BJ (cell line): Measurements from ENCODE around the gene ADGRV1. TPM values are rescaled to one million over a fixed set of nuclear protein-coding genes. Genes with fewer than 3 reads are reported as not detected.
"Not testable (repeated sequence)": the region's sequence is repeated elsewhere in the genome, so short reads cannot be mapped to it uniquely, and the experiment has no call there.

ENCODE experiments used
- CTCF ChIA-PET: fragments of 350-600 bp; formaldehyde crosslinking; extraction: SDS; loops from one replicate; lab custom pipeline; 2021; ENCODE audit warnings: antibody characterized with exemption, inconsistent platforms; lab: Yijun Ruan, JAX
- POLR2A ChIA-PET: fragments of 300-600 bp; sonication (Branson Sonifier 250); formaldehyde crosslinking; extraction: SDS; loops from one replicate; lab custom pipeline; 2021; ENCODE audit warnings: antibody characterized with exemption; lab: Charles Lee
- DNase-seq: peaks from one replicate; pipeline ENCODE4 v3.0.0-alpha.2; 2011; ENCODE audit warnings: low read depth
- H3K27me3 ChIP-seq: 2 replicates; pipeline ENCODE4 v1.6.0; 2011; ENCODE audit warnings: low read length; ENCODE audit not compliant: control insufficient read depth, insufficient read depth
- H3K36me3 ChIP-seq: 2 replicates; pipeline ENCODE4 v1.5.1; 2011; ENCODE audit warnings: low read length; ENCODE audit not compliant: control insufficient read depth, insufficient read depth
- H3K4me3 ChIP-seq: 2 replicates; pipeline ENCODE4 v1.5.1; 2011; ENCODE audit warnings: low read depth, mild to moderate bottlenecking, control low read depth, low read length
- polyA plus RNA-seq: library from polyadenylated mRNA; depleted of rRNA; stranded (reverse); fragments of >200 nt; gene quantifications from 2 replicates; pipeline ENCODE4 v1.2.3, GENCODE V29; 2011
- TF ChIP-seq, protein P1 (sequence below): IDR thresholded peaks from 2 replicates; pipeline ENCODE4 v1.5.1; 2011; ENCODE audit warnings: low read depth, mild to moderate bottlenecking, control low read depth, inconsistent platforms, low read length, moderate library complexity; ENCODE audit not compliant: insufficient read depth

Gene ADGRV1
- polyA plus RNA-seq, 1 experiment: 0.15 TPM

DNA sequence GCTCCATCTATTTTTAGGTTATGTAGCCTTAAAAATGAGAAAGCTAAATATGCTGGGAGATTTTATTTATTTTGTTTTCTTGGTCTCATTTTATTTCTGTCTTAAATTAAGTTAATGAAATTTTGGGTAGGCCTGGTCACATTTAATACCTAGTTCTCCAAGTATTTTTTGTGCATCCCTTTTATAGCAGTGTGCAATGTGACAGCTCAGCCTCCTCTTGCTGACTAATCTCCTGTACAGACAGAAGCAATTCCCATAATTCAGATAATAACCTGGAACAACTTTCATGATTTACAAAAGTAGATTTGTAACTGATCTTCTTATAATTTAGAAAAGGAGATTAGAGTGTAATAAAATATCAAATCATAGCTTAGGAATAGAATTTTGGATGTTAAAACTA lies 403.9 kb downstream of the ADGRV1 start:
- DNase-seq: no peak
- ChIA-PET POLR2A (no interaction called here), CTCF (no interaction called here)
- H3K36me3 ChIP-seq: no peaks in the 10 kb centered on the region
- TF ChIP-seq, protein P1, sequence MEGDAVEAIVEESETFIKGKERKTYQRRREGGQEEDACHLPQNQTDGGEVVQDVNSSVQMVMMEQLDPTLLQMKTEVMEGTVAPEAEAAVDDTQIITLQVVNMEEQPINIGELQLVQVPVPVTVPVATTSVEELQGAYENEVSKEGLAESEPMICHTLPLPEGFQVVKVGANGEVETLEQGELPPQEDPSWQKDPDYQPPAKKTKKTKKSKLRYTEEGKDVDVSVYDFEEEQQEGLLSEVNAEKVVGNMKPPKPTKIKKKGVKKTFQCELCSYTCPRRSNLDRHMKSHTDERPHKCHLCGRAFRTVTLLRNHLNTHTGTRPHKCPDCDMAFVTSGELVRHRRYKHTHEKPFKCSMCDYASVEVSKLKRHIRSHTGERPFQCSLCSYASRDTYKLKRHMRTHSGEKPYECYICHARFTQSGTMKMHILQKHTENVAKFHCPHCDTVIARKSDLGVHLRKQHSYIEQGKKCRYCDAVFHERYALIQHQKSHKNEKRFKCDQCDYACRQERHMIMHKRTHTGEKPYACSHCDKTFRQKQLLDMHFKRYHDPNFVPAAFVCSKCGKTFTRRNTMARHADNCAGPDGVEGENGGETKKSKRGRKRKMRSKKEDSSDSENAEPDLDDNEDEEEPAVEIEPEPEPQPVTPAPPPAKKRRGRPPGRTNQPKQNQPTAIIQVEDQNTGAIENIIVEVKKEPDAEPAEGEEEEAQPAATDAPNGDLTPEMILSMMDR: no peak
- H3K4me3 ChIP-seq: no peak overlapping the region
- H3K27me3 ChIP-seq: no peaks in the 10 kb centered on the region

DNA sequence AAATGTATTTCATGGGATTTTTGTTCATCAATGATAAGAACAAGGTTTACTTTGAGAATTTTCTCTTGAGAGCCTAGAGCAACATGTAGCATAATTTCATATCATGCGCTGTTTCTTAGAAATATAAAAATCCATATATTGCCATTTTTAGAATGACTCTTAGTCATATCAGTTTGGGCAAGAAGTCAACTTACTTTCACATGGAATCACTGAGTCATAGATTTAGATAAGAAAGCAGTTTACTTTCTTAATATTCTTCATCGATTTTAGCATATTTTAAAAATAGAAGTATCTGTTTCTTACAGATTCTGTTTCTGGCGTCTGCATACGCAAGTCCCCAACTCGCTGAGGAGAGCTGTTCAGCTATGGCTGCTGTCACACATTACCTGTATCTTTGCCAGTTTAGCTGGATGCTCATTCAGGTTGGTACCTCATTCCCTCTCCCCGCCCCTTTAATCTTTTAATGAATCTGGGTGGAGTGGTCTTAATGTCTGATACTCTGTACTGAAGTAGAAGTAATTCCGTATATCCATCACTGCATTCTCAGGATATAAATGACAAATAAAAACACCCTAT lies 406.6 kb downstream of the ADGRV1 start:
- Histone ChIP-seq H3K27me3 (no peaks in the 10 kb centered on the region), H3K4me3 (no peak overlapping the region), H3K36me3 (no peaks in the 10 kb centered on the region)
- TF ChIP-seq, protein P1: no peak
- ChIA-PET CTCF (interaction anchor here (1.2 kb wide), 1 partner anchor 58 kb away, joined by 3 read pairs; no protein-coding TSS in a partner anchor), POLR2A (no interaction called here)
- no peak for DNase-seq

DNA sequence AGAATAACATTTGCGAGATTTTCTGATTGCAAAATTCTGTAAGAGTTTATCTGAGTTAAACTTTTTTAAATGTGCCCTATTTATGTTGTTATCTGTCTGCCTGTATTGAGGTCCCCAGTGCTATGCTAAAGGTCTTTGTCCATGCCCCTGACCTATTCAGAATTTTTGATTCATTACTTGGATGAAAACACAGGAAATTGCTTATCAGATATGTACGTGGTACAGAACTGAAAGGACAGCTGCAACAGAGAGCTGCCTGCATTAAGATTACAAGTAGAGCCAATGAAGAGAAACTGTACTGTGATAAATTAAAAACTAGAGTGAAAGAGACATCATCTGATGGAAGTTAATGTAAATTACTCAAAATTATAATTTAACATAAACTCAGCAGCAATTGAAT lies 408.8 kb downstream of the ADGRV1 start:
- CTCF ChIA-PET: interaction anchor here (1.0 kb wide), 1 partner anchor 30 kb away, joined by 3 read pairs; no protein-coding TSS in a partner anchor
- no peak for DNase-seq

DNA sequence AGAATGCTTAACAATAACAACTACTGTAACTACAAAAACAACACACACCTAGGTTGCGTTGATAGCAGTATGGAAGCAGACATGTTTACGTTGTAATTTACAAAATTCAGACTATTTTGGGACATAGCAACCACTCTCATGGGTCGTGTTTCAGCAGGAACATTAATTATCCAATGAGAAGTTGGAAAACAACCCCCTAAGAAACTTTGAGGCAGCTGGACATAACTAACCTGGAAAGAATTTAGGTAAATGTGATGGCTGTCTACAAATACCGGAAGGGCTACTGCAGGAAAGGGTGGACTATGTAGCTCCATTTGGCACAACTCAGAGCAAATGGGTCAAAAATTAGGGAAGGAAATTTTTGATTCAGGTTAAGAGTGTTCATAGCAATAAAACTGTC lies 409.3 kb downstream of the ADGRV1 start:
- Histone ChIP-seq H3K4me3 (no peak overlapping the region), H3K27me3 (no peaks in the 10 kb centered on the region), H3K36me3 (no peaks in the 10 kb centered on the region)
- DNase-seq: no peak
- ChIA-PET CTCF (interaction anchor here (1.0 kb wide), 1 partner anchor 30 kb away, joined by 3 read pairs; no protein-coding TSS in a partner anchor), POLR2A (no interaction called here)
- TF ChIP-seq, protein P1: no peak

More for the DNA sequence above, 408.8 kb downstream of the ADGRV1 start:
- H3K36me3 ChIP-seq: no peaks in the 10 kb centered on the region
- TF ChIP-seq, protein P1: no peak
- no peaks in the 10 kb centered on the region for H3K27me3 ChIP-seq
- POLR2A ChIA-PET: no interaction called here
- H3K4me3 ChIP-seq: no peak overlapping the region

DNA sequence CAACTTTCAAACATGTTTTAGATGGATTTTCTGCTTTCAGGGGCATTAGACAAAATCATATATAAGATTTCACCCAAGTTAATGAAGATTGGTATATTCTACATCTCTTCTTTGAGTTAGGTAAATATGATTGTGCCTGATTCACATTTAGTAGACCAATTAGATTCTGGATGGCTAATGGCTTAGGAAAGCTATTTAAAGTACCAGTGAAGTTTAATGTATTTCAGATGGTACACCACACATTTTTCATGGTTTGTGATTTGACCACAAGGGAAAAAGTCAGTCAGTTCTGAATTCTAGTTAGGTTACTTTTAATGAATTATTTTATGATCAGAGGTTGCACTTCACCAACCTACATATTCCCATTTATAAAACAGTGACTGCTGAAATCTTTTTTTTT lies 409.7 kb downstream of the ADGRV1 start:
- H3K4me3 ChIP-seq: no peak overlapping the region
- H3K36me3 ChIP-seq: no peaks in the 10 kb centered on the region
- TF ChIP-seq, protein P1: no peak
- no peak for DNase-seq
- ChIA-PET POLR2A (no interaction called here), CTCF (no interaction called here)
- H3K27me3 ChIP-seq: no peaks in the 10 kb centered on the region

DNA sequence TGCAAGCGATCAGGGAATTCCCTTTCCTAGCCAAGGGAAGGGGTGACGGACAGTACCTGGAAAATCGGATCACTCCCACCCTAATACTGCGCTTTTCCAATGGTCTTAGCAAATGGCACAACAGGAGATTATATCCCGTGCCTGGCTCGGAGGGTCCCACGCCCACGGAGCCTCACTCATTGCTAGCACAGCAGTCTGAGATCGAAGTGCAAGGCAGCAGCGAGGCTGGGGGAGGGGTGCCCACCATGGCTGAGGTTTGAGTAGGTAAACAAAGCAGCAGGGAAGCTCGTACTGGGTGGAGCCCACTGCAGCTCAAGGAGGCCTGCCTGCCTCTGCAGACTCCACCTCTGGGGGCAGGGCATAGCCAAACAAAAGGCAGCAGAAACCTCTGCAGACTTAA lies 411.3 kb downstream of the ADGRV1 start:
- H3K36me3 ChIP-seq, CTCF ChIA-PET, DNase-seq, H3K27me3 ChIP-seq, H3K4me3 ChIP-seq, POLR2A ChIA-PET: not testable (repeated sequence)
